GM12878 (cell line): ENCODE results near the gene DIS3L2. TPM values are rescaled to one million over a fixed set of nuclear protein-coding genes. Genes with fewer than 3 reads are reported as not detected.
A peak's percentile ranks its signal among the peaks of the same experiment; 100 is the strongest.

Experiments used
- ATF7 ChIP-seq: fragments of 450-650 bp; IDR thresholded peaks from 2 replicates; pipeline ENCODE4 v1.6.1; 2016; ENCODE audit warnings: low read depth, mild to moderate bottlenecking
- CBX5 ChIP-seq: sonication (generic); IDR thresholded peaks from 2 replicates; pipeline ENCODE4 v1.6.1; 2016; ENCODE audit warnings: low read depth, moderate library complexity, mild to moderate bottlenecking, inconsistent platforms
- CHD1 ChIP-seq: IDR thresholded peaks from 2 replicates; pipeline ENCODE4 v1.6.1; 2012; ENCODE audit warnings: low read depth, low read length, improper control_type of control experiment
- EP300 ChIP-seq, 2 experiments: fragments of 150-350 bp in 1 of 2; IDR thresholded peaks; 2 replicates each; pipeline ENCODE4 v1.6.1; 2011 to 2012; ENCODE audit warnings: low read depth in 2 of 2, low read length in 2 of 2, borderline replicate concordance in 1 of 2, improper control_type of control experiment in 1 of 2, inconsistent platforms in 1 of 2; ENCODE audit not compliant: control insufficient read depth in 1 of 2
- ETV6 ChIP-seq, 2 experiments: fragments of 450-650 bp in 1 of 2; IDR thresholded peaks in 1 of 2; conservative IDR thresholded peaks in 1 of 2; 2 replicates each; pipeline ENCODE4 v1.6.1; 2014; ENCODE audit warnings: antibody characterized with exemption in 1 of 2, borderline replicate concordance in 1 of 2, low read depth in 1 of 2, mild to moderate bottlenecking in 1 of 2, moderate library complexity in 1 of 2
- FOXK2 ChIP-seq: fragments of 450-650 bp; IDR thresholded peaks from 2 replicates; pipeline ENCODE4 v1.6.1; 2017; ENCODE audit warnings: mild to moderate bottlenecking, moderate library complexity
- FOXM1 ChIP-seq: IDR thresholded peaks from 2 replicates; pipeline ENCODE4 v1.6.1; 2012; ENCODE audit warnings: low read depth, mild to moderate bottlenecking, inconsistent platforms, low read length, moderate library complexity
- IKZF2 ChIP-seq, 2 experiments: fragments of 450-650 bp; IDR thresholded peaks; 2 replicates each; pipeline ENCODE4 v1.6.1; 2017; ENCODE audit warnings: mild to moderate bottlenecking in 2 of 2, moderate library complexity in 2 of 2
- JUND ChIP-seq: IDR thresholded peaks from 2 replicates; pipeline ENCODE4 v1.6.1; 2012; ENCODE audit warnings: low read depth, mild to moderate bottlenecking, low read length, improper control_type of control experiment, moderate library complexity
- MEF2A ChIP-seq: IDR thresholded peaks from 2 replicates; pipeline ENCODE4 v1.6.1; 2011; ENCODE audit warnings: low read depth, mild to moderate bottlenecking, low read length, moderate library complexity; ENCODE audit not compliant: insufficient read depth
- NFYA ChIP-seq: IDR thresholded peaks from 2 replicates; pipeline ENCODE4 v1.6.1; 2011; ENCODE audit warnings: low read depth, mild to moderate bottlenecking, low read length, improper control_type of control experiment, borderline replicate concordance
- NFYB ChIP-seq: IDR thresholded peaks from 2 replicates; pipeline ENCODE4 v1.6.1; 2011; ENCODE audit warnings: low read depth, mild to moderate bottlenecking, low read length, improper control_type of control experiment, moderate library complexity; ENCODE audit not compliant: insufficient read depth
- RELA ChIP-seq: fragments of 450-650 bp; IDR thresholded peaks from 2 replicates; pipeline ENCODE4 v1.8.0; 2014; ENCODE audit warnings: borderline replicate concordance; ENCODE audit not compliant: partially characterized antibody
- RFX5 ChIP-seq: IDR thresholded peaks from 2 replicates; pipeline ENCODE4 v1.6.1; 2011; ENCODE audit warnings: low read depth, low read length, improper control_type of control experiment
- RUNX3 ChIP-seq: IDR thresholded peaks from 2 replicates; pipeline ENCODE4 v1.6.1; 2012; ENCODE audit warnings: low read length, inconsistent platforms
- TAF1 ChIP-seq: IDR thresholded peaks from 2 replicates; pipeline ENCODE4 v1.6.1; 2011; ENCODE audit warnings: mild to moderate bottlenecking, low read depth, low read length, borderline replicate concordance
- TARDBP ChIP-seq: IDR thresholded peaks from 2 replicates; pipeline ENCODE4 v1.6.1; 2016; ENCODE audit warnings: borderline replicate concordance
- USF1 ChIP-seq: IDR thresholded peaks from 2 replicates; pipeline ENCODE4 v1.6.1; 2011; ENCODE audit warnings: borderline replicate concordance, low read depth, mild to moderate bottlenecking, moderate library complexity, mixed read lengths, low read length; ENCODE audit not compliant: insufficient read depth; ENCODE audit errors: extremely low read length
- YBX1 ChIP-seq: fragments of 450-650 bp; IDR thresholded peaks from 2 replicates; pipeline ENCODE4 v1.6.1; 2016; ENCODE audit warnings: antibody characterized with exemption
- ZBTB4 ChIP-seq: fragments of 450-650 bp; formaldehyde crosslinking; IDR thresholded peaks from 2 replicates; pipeline ENCODE4 v1.4.0; 2022; ENCODE audit warnings: mild to moderate bottlenecking, moderate library complexity
- ZZZ3 ChIP-seq: IDR thresholded peaks from 2 replicates; pipeline ENCODE4 v1.6.1; 2011; ENCODE audit warnings: low read depth; ENCODE audit not compliant: control insufficient read depth, insufficient read length
- polyA plus RNA-seq, 11 experiments: library from polyadenylated mRNA; depleted of rRNA in 4 of 11; unstranded in 6 of 11; stranded (reverse) in 5 of 11; fragments of >200 nt; fragmentation: Nextera tagmentation in 4 of 11; fragmentation: Illumina TruSeq in 1 of 11; extraction: Ambion mirVana in 4 of 11; extraction: Trizol in 1 of 11; gene quantifications; 1 replicate in 1 of 11; 2 replicates in 10 of 11; pipeline versions ENCODE4 v1.2.1 to v1.2.3, GENCODE V29; 2011 to 2016; ENCODE audit warnings: inconsistent platforms in 2 of 11, missing spikeins in 2 of 11, low read depth in 1 of 11
- total RNA-seq, 4 experiments: library from RNA; depleted of rRNA in 3 of 4; stranded (reverse); fragments of >200 nt in 3 of 4; fragmentation: Illumina TruSeq in 1 of 4; extraction: Trizol in 1 of 4; gene quantifications; 2 replicates each; pipeline versions ENCODE4 v1.2.1 to v1.2.3, GENCODE V29; 2013 to 2021
- TF ChIP-seq, protein P1 (sequence below): fragments of 450-650 bp; IDR thresholded peaks from 2 replicates; pipeline ENCODE4 v1.6.1; 2016; ENCODE audit warnings: mild to moderate bottlenecking
- TF ChIP-seq, protein P2 (sequence below): IDR thresholded peaks from 2 replicates; pipeline ENCODE4 v1.6.1; 2011; ENCODE audit warnings: borderline replicate concordance, low read depth, mild to moderate bottlenecking, moderate library complexity, low read length; ENCODE audit not compliant: insufficient read depth, poor library complexity, severe bottlenecking

Gene DIS3L2
- total and polyA plus RNA-seq, 10 of the 15 experiments (the other 5 are each of a cell fraction or from before 2014, with no cell fraction given): 3.5 to 27.1 (median 16.0) TPM

DNA sequence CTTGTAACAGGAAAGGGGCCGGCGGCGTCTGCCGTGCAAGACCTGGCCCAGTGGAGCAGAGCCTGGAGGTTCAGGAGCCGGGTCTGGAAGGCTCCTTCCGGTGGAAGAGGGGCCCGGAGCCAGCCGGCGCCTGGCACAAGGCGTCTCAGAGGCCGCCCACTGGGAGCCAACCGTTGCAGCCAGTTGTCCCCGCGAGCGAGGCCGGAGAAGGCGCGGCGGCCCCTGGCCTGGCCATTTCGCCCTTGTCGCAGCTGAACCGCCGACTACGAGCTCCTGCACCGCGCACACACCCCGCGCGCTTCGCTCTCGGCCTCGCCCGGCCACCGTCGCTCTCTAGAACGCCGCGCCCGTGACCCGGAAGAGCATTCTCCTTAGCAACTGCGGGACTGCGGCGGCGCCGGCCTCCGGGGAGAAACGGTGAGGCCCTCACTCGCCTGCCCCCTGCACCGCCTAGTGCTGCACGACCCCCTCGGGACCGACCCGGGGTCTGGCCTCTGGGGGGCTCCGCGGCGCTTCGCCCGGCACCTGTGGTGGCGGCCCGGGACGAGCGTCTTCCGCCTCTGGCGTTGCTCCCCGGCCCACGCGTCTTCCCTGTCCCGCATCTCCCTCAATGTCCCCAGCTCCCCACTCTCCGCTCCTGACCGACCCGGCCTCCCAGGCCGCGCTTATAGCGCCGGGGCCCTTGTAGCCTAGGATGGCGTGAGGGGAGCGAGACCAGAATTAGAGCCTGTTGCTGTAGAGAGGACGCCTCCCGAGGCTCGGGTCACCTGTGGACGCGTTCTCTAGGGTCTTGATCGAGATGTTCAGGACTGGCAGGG is at the start of gene DIS3L2 (continued):
- TF ChIP-seq ZBTB4 (no peak), MEF2A (no peak), IKZF2 (IDR thresholded peaks at IDR 0.05) (no peak; a peak in 2 of 4 replicates), TARDBP (no peak), YBX1 (no peak), TAF1 (peak; percentile 66; the same call in 1 of the 2 replicates), CHD1 (no peak), NFYB (no peak), EP300 (IDR thresholded peaks at IDR 0.05; ENCODE audit: borderline replicate concordance in 1 of 2, control insufficient read depth in 1 of 2, low read depth in 2 of 2, low read length in 2 of 2) (no peak), RFX5 (no peak), ZZZ3 (no peak), ATF7 (no peak), JUND (0 out of 2 replicates have a peak, but pooled peaks have one; percentile 32), USF1 (peak; percentile 19), ETV6 (conservative IDR thresholded peaks at IDR 0.05 in 1 of 2, IDR thresholded peaks at IDR 0.05 in 1 of 2; ENCODE audit: borderline replicate concordance in 1 of 2, low read depth in 1 of 2) (no peak; a peak in 1 of 4 replicates), FOXK2 (no peak), RUNX3 (peak; percentile 60), RELA (peak; percentile 38), CBX5 (no peak), NFYA (no peak), FOXM1 (no peak)
- TF ChIP-seq, protein P1, sequence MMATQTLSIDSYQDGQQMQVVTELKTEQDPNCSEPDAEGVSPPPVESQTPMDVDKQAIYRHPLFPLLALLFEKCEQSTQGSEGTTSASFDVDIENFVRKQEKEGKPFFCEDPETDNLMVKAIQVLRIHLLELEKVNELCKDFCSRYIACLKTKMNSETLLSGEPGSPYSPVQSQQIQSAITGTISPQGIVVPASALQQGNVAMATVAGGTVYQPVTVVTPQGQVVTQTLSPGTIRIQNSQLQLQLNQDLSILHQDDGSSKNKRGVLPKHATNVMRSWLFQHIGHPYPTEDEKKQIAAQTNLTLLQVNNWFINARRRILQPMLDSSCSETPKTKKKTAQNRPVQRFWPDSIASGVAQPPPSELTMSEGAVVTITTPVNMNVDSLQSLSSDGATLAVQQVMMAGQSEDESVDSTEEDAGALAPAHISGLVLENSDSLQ: no peak
- TF ChIP-seq, protein P2, sequence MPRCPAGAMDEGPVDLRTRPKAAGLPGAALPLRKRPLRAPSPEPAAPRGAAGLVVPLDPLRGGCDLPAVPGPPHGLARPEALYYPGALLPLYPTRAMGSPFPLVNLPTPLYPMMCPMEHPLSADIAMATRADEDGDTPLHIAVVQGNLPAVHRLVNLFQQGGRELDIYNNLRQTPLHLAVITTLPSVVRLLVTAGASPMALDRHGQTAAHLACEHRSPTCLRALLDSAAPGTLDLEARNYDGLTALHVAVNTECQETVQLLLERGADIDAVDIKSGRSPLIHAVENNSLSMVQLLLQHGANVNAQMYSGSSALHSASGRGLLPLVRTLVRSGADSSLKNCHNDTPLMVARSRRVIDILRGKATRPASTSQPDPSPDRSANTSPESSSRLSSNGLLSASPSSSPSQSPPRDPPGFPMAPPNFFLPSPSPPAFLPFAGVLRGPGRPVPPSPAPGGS: no peak
